Effector CD8-positive, alpha-beta T cell (primary cell): ENCODE data around the gene CTNNA1.

Source experiments
- DNase-seq: peaks from one replicate; lab custom pipeline; 2025; lab: John Stamatoyannopoulos, UW

The CTNNA1 gene

DNA sequence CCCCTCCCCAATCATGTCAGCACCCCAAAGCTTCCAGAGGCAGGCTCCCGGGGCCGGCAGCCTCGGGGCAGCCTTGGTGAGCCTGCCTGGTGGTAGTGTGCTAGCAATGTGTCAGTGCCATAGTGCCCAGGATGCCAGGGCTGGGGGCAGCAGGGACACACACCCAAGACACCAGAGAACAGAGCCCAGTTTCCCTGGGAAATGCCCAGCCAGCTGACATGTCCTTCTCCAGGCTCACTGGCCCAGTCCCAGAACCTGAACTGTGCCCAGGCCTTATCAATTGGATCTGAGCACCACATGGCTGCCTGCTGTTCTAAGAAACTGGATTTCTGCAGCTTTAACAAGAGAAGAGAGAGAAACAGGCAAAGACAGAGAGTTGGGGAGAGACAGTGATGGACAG, 196.8 kb downstream of the CTNNA1 start:
- DNase-seq, result no peak

DNA sequence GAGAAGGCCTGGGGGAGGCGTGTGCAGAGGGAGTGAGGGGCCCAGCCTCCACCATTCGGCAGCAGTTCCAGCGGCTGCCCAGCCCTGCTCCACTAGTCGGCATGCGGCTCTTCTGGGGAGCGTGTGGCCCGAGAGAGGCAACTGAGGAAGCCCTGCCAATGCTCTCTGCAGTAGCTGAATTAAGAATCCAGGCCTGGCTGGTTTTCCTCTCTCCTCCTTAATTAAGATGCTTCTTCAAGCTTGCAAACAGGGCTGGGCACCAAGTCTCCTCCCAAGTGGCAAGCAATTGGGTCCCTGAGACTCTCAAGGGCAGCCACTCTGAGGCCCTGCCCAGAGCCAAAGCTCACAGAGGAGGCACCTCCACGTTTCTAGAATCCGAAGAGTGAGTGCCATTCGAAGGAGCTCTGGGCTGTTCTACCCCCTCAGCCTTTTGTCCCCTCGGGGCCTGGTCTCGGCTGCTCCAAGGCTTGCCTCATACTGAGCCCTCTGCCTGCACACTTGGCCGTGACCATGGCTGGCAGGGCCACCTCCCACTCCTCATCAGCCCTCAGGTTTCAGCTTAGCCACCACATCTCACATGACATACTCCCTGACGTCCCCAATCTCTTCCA, 197.3 kb downstream of the CTNNA1 start:
- no peak for DNase-seq

DNA sequence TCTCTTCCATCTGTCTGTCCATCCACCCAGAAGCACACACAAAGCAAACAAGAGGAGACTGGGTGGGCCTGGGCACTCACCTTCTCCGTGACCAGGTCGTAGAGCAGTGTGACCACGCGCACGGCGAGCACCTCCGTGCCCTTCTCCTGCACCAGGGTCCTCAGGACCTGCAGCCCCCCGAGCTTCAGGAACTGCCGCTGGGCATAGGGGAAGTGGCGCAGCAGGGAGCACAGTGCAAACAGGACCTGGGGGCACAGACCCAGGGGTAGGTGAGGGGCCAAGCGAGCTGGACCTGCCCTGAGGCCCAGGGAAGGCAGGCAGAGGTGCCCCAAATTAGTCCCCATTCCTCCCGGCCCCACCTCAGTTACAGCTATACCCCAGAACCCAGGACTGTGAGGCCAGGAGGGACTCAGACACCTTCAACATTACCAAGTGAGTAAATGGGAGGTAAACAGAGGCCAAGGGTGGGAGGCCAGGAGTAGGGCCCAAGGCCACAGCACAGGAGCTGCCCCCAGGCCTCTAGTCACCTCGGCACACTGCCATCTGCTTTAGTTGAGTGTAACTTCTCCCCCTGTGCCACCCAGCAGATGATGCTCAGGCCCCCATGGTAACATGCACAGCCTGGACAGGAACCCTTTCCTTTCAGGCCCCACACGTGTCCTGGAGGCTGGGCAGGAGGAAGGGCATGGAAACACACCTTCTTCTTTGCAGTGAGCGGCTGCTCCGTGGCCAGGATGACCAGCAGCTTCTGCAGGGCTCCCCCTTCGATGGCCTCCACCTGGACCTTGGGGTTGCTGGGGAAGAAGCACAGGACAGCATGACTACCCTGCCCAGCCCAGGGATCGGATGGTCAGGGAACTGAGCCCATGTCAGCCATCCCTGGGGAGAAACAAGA, 198.1 kb downstream of the CTNNA1 start:
- DNase-seq, result no peak

DNA sequence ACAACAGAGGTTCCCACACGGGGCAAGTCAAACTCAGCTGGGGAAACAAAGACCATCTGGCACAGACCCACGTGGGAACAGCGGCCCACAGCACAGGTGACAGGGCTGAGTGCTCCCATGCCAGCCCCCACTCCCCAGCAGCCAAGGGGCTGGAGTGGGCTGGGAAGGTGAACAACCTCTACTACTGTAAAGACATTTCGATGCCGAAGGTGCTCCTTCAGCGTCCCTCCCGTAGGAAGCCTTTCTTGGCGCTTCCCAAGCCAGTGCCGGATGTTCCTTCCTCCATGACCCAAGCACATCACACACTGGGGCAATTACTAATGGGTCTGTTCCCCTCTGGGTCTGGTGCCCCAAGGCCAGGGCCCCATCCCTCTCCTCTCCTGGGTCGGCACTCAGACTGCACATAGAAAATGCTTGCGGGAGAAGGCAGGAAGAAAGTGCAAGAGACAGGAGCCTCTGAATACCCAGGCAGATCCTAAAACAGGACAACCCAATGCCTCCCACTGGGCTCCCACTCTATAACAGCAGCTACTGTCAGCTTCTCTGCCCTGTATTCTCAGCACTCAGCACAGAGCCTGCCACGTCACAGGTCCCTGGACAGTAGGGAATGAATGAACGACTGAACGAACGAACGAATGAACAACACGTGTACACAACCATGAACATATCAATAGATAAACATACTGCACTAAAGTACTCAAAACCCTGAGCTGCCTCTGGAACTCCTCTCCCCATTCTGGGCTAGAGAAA, 198.9 kb downstream of the CTNNA1 start:
- no peak for DNase-seq

DNA sequence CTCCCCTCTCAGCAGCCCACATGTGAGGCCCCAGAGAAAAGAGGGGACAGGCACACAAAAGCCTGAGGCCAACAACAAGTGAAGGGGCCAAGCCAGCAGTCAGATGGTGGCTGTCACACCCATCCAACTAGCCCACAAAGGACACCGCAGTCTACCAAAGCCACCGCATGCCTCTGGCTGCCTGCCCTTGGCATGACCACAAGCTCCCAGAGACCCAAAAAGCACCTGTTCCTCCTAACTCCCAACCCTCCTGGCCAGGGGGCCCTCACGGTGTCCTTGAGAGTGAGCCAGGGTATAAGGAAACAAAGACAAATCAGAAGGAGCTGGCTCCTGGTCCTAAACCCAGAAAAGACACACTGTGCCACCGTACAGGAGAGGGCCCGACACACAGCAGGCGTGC, 199.7 kb downstream of the CTNNA1 start:
- DNase-seq, result no peak

DNA sequence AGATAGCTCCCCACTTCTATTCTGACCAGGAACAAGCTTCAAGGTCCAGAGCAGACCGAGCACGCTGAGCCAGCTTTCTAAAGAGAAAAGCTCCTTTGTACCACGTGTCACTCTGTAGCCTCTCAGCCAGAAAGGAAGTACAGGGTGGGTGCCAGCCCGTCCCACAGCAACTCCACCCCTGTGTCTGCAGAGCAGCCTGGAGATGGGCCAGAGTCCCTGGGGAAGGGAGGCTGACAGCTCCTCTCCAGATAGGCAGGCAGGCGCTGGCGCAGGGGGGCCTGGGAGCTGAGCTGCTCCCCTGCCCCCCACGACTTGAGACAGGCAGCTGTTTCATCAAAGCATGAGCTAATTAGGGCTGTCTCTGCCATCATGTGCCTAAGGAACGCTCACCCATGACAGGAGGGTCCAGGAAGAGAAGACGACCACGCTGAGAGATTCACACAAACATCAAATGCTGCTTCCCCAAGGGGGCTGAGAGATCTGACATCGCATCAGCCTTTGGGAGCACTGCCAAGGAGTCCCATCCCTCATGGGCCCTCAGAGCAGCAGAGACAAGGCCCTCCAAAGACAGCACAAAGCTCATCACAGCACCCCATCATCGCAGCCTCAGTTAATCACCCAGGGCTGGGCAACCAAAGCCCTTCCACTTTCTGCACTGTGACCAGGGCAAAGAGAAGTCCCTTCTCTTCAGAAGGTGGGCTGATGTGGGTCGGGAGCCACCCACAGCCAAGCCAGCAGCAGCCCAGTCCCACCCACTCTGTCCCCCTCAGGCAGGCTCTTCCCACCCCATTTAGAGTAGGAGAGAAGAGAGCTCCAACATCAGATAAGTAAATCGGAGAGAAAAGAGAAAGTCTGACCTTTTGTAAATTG, 200.4 kb downstream of the CTNNA1 start:
- no peak for DNase-seq

DNA sequence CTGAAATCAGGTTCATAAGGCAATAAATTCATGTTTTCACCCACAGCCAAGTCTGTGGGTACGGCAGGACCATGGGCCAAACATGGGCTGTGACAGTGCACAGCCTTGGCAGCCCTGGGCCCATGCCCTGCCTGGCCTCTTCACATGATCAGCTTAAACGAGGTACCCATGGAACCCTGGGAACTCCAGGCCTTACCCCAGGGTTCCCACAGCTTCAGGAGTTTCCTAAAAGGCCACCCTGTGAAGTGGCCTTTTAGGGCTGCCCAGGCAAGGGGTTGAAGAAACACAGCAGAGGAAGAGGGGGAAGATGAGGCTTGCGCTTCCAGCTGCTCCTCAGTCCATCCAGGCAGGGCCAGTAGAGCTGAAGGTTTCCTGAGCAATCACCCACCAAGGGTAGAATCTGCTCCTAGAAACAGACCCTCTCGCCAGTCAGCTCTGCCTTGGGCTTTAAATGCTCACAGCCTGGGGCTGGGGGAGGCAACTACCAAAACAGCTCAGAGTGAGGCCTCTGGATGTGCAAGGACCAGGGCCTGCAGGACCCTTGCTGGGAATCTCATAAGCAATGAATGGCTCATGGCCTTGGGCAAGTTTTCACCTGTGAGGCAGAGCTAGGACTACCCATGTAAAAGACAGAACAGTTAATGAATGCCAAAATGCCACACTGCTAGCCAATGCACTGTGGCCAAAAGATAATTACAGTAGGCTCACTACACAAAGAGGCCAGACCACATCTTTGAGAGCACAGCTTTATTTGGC, 201.2 kb downstream of the CTNNA1 start:
- DNase-seq, result no peak

DNA sequence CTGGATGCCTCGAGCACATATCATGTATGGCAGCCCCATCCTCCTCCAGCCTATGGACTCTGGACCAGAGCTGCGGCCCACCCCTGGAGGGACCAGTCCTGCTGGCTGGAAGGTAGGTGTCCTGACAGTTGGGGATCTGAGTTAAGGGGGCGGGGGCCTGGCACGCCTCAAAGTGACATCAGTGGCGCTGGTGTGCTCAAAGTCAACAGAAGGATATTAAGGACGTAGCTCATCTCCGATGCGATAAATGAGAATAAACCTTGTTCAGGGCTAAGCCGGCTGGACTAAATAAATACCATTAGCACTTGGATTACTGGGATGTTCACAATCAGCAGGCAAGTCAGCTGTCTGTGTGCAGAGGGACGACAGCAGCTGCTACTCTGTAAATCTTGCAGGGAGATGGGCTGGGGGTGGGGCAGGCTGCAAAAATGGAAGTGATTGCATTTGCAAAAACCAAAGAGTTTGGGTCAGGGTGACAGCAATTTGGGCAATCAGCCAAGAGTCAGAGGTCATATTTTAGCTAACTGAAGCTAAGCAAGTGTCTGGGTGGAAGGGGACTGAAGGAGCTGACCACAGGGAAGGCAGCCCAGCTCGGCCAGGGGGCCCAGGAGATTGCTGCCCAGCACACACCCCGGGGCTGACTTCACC, 201.9 kb downstream of the CTNNA1 start:
- DNase-seq, result no peak

DNA sequence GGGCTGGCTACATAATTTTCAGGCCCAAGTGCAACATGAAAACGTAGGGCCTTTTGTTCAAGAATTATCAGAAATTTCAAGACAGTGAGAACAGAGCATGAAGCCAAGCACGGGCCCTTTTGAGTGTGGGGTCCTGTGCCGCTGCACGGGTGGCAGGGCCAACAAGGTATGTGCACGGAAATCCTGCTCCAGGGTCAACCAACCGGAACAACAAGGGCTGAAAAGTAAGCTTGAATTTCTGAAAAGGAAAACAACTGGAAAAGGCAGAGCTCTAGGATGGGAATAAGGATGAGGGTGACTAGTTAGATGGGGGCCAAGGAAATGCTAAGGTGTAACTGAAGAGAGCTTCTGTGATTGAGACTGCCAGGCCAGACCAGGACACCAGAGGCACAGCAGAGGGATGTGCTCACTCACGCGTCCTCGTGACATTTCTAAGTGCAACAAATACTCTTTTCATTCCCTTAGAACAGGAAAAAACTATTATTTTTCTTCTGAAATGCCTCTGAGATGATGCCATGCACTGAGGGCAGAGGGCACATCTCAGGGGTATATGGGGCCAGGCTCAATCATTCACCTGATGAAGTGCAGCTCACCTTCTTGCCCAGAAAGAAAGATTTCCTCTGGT, 202.6 kb downstream of the CTNNA1 start:
- DNase-seq, result no peak

DNA sequence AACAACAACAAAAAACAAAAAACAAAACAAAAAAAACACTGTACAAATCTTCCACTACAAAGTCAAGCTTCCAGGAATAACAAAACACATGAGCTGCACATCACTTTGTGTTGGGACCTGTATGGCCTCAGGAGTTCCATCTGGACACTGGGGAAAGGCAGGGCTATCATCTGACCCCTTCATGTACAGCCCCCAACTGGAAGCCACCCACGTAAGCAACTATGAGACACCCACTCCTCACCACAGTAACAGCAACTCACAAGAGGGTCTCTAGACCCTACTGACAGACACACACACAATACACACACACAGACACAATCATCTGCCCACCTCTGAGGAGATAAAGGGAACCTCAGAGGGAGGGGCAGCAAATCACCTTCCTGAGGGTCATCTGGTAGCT, 203.6 kb downstream of the CTNNA1 start:
- no peak for DNase-seq

DNA sequence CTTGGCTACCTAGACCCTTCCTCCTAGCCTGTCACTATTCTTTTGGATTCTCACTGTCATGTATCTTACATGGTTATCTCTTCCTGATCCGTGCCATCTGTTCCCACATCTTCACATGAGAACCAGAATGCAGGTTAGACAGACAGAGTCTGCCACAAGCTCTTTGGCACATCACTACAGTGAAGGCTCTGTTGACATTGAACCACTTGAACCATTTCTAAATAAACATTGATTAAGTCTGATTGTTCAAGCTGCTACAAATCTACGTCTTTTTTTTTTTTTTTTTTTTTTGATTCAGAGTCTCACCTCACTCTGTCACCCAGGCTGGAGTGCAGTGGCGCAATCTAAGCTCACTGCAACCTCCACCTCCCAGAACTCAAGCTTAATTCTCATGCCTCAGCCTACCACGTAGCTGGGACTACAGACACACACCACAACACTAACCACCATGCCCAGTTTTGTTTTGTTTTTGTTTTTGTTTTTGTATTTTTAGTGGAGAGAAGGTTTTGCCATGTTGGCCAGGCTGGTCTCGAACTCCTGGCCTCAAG, 207.0 kb downstream of the CTNNA1 start:
- no peak for DNase-seq

DNA sequence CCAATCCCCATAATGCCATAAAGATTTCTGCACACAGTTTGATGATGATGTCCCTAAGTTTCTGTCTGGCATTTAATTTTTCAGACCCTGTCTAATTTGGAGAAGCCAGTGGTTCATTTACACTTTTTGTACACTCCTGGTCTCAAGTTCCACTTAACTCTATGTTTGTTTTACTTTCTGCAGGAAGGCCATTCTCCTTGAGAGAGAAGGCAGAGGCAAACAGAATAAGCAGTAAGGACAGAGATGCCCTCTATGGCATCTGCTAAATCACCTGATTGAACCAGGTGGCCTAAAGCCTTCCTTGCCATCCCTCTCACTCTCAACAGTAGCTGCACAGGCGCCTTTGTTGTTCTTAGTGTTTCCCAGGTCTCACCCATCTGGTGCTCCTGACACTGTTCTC, 208.0 kb downstream of the CTNNA1 start:
- DNase-seq, result no peak

DNA sequence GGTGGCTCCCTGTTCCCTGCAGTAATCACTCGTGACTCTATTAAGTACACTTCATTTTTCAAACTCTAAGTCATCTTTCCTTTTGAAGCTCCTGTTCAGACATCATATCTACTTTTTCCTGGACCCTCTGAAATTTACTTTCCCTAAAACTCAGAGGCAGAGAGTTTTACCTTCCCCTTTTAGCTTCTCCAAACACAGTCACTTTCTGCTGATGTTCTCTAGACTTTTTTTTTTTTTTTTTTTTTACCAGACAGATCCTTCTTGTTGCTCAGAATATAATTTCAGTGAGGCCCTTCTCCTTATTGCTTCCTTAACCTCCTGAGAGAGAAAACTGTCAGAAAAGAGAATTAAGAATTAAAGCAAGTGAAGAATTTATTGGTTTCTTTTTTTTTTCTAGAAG, 208.5 kb downstream of the CTNNA1 start:
- no peak for DNase-seq

DNA sequence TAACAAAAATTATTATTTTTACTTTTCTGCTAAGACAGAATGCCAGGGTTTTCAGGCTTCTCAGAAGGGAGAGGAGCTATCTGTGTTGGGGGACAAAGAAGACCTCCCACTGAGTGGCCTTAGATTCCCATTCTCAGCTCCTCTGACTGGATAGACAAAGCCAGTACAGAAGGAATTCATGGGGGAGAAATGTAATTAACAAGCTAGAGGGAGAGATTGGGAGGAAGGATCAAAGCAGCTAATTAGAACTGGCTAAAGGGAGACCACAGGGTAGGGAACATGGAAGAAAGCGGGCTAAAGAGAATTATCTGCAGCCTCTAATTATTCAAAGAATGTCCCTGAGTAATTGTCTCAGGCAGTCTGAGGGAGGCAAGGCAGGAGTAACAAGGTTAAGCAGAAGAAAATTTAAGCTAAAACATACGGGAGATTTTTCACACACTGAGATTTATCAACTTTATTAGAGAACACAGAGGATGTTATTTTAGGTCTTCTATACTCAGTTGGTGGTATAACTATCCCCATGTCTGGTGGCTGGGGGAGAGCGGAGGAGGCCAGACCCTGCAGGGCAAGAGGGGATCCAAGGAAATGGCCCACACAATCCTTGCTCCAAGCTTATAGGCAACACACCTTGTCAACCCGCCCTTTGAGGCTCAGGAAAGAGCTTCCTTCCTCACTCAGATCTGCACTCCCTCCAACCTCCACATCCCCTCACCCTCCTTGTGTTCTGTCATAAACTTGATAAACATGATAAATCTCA, 209.6 kb downstream of the CTNNA1 start:
- DNase-seq, result no peak

DNA sequence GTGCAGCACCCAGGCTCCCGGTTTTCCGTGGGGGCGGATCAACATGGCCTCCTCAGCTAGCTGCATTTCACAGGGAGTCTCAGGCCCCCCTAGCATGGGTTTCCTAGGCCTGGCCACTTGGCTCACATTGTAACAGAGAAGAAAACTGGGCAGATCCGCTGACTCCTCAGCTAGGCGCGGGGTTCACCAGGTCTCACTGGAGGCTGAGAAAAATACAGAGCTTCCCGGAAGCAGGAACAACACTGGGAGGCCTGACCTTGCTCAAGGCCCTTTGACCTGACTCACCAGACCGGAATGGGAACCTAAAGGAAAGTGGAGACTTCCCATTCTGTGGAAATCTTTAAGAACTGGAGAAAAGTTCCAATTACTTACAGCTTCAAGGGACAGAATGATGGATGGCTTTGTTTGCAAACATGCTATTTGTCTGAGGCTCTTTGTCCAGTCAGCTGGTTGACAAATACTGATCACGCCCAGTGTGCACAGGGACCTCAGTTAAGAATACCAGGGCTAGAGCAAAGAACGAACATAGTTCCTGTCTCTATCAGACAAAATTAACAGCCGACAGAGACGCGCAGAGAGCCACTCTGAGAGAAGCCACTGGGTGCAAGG, 210.6 kb downstream of the CTNNA1 start:
- no peak for DNase-seq

DNA sequence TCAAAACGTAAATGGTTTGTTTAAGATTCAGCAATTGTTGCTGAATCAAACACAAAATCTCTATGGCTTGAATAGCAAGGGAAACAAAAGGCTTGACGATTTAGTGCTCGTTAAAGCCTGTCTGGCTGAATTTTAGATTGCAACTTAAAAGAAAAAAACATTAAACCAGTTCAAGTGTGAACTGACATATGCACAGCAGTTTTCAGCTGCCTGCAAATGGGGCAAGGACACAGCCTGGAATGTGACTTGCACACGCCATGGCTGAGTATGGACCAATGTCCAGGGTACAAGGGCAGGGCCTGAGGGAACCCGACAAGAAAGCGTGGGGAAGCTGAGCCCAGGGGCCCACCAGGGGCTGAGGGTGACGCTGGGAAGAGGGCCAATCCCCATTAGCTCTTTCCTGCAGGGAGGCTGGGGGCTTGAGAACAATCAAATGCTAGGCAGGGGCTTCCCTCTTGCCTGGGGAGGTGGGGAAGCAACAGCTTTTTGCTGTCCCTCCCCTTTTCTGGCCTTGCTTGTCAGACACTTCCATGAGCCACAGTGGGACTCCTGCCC, 211.5 kb downstream of the CTNNA1 start:
- DNase-seq, result no peak

DNA sequence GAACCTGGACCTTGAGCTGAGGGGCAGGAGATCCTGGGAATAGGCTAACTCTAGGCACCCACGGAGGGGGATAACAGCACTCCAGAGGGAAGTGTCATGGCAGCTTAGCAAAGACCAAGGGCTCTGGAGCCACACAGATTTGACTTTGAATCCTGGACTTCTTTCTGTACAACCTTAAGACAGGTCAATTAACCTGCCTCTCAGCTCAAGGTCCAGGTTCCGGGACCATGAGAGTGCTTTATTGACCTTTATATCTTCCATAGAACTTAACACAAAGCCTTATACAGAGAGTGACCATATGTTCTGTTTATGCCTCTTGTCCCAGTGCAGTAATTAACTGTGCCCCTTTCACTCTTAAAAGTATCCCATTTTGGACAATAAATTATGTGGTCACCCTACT, 212.4 kb downstream of the CTNNA1 start:
- DNase-seq, result no peak

DNA sequence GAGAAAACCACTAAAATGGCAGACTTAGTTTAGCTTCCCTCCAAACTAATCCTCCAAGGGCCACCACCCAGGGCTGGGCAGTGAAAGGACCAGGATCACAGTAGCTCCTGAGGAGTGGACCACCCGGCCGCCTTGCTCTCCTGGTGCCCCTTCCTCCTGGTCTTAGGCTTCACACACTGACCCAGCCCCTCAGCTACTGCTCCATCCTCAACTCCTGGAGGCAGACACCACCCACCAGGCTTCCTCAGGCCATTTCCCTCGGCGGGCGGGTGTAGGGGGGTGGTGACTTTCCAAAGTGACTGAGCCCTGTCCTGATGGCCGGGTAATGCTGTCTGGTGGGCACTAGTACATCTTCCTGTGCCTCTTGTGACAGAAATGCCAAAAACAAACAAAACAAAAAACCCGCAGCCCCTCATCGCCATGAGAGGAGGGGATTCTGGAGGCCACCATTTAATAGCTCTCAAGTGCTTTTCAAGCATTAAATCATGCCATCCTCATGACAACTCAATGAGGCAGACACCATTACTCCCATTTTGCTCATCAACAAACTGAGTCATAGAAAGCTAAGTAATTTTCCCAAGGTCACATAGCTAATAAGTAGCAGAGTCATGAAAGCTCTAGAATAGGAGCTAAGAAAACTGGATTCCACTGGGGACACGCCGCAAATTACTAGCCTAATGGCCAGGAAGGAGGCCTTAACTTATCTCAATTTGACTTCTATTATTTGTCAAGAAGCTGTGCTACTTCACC, 213.2 kb downstream of the CTNNA1 start:
- DNase-seq, result no peak
